ENCODE data around the gene ABCB9.
A peak's percentile ranks its signal among the peaks of the same experiment; 100 is the strongest.
"Not testable (repeated sequence)": the region's sequence is repeated elsewhere in the genome, so short reads cannot be mapped to it uniquely, and the experiment has no call there.

Gene ABCB9

GRCh38 chr12:122895320-122895703 is 71.0 kb downstream of the ABCB9 start:
- peak overlapping the region; percentile 87 for H3K4me3 ChIP-seq (ENCODE audit: low read depth, low read length)
- no peak for DNase-seq (ENCODE audit: low read depth)
- TF ChIP-seq CTCF (conservative IDR thresholded peaks at IDR 0.05; ENCODE audit: low read depth, low read length): no peak

- H3K4me3 ChIP-seq (ENCODE audit: low read depth, low read length): peak overlapping the region; percentile 87
- TF ChIP-seq CTCF (conservative IDR thresholded peaks at IDR 0.05; ENCODE audit: low read depth, low read length): no peak
- no peak for DNase-seq (ENCODE audit: low read depth)
Measured at GRCh38 chr12:122894193-122895121, 71.8 kb downstream of the ABCB9 start.

- no peak for TF ChIP-seq CTCF (conservative IDR thresholded peaks at IDR 0.05; ENCODE audit: low read depth, low read length)
- no peak for DNase-seq (ENCODE audit: low read depth)
Measured at GRCh38 chr12:122893208-122894153, 72.8 kb downstream of the ABCB9 start.

GRCh38 chr12:122892724-122893123 is 73.5 kb downstream of the ABCB9 start:
- H3K4me3 ChIP-seq (ENCODE audit: low read depth, low read length); DNase-seq (ENCODE audit: low read depth): not testable (repeated sequence)

More at GRCh38 chr12:122893208-122894153, 72.8 kb downstream of the ABCB9 start:
- no peak overlapping the region for H3K4me3 ChIP-seq (ENCODE audit: low read depth, low read length)

GRCh38 chr12:122891661-122892525 is 74.4 kb downstream of the ABCB9 start:
- H3K4me3 ChIP-seq (ENCODE audit: low read depth, low read length): no peak overlapping the region
- peak; percentile 45 for DNase-seq (ENCODE audit: low read depth)
- TF ChIP-seq CTCF (conservative IDR thresholded peaks at IDR 0.05; ENCODE audit: low read depth, low read length): no peak

GRCh38 chr12:122889761-122890520 is 76.3 kb downstream of the ABCB9 start:
- H3K4me3 ChIP-seq (ENCODE audit: low read depth, low read length): no peak overlapping the region
- TF ChIP-seq CTCF (conservative IDR thresholded peaks at IDR 0.05; ENCODE audit: low read depth, low read length): no peak
- DNase-seq (ENCODE audit: low read depth): no peak
